Iris pigment epithelial cell (primary cell): ENCODE measurements around the gene CHCHD6.
A peak's percentile ranks its signal among the peaks of the same experiment; 100 is the strongest.

ENCODE experiments used
- DNase-seq: peaks from one replicate; pipeline ENCODE4 v3.0.0-alpha.2; 2011; ENCODE audit warnings: low read depth

CHCHD6 gene

DNA sequence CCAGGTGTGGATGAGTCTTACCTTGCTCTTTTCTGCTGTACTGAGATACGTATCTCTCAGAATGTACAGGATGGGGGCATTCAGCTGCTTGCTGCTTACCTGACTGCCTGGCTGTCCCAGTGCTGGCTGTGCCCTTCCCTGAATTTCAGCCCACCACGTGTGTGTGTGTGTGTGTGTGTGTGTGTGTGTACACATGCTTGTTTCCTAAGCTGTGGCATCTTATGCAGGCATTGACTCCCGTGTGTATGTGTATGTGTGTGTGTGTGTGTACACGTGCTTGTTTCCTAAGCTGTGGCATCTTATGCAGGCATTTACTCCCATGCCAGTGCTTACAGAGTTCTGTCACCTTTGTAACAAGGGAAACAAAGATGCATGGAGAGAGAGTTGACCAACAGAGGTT lies 218.4 kb downstream of the CHCHD6 start:
- DNase-seq: no peak

- no peak for DNase-seq
These were observed 219.4 kb downstream of the CHCHD6 start for GRCh38 chr3:126923423-126923822.

GRCh38 chr3:126923895-126924294 lies 219.9 kb downstream of the CHCHD6 start:
- no peak for DNase-seq

GRCh38 chr3:126924458-126924857 lies 220.4 kb downstream of the CHCHD6 start:
- DNase-seq: peak; percentile 29

- DNase-seq: peak; percentile 26
These were observed 221.6 kb downstream of the CHCHD6 start for GRCh38 chr3:126925411-126926171.

DNA sequence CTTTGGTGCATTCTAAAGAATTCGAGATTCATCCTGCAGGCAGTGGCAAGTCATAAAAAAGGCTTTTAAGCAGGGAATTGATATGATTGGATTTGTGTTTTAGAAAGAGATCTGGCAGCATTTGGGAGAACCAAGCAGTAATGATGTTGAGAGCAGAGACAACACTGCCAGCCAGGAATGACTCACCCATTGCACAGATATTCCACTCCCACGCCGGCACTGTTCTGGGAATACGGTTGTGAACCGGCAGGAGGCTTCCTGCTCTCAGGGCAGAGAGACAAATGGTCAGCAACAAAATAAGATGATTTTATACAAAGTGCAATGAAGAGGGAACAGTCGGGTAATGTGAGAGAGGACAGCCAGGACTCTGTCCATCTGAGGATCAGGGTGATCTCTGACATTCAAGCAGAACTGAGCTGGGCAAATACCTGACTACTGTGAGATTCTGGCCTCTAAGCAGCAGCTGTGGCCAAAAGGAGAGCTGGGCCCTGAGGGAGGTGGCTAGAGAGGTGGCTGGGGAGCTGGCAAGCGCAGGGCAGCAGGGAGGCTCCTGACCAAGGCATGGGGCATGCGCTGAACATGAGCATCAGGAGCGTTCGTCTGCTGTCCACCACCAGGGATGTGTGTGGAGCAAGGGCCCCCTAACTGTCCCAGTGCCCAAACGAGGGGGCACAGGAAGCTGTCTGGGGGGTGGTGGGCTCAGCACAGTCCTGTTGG lies 222.8 kb downstream of the CHCHD6 start:
- DNase-seq: peak; percentile 92

- peak; percentile 20 for DNase-seq
These were observed 223.3 kb downstream of the CHCHD6 start for GRCh38 chr3:126927401-126927750.

GRCh38 chr3:126927846-126928245 lies 223.8 kb downstream of the CHCHD6 start:
- DNase-seq: peak; percentile 56

GRCh38 chr3:126928921-126929474 lies 225.0 kb downstream of the CHCHD6 start:
- no peak for DNase-seq

- DNase-seq: no peak
These were observed 227.0 kb downstream of the CHCHD6 start for GRCh38 chr3:126930936-126931600.

DNA sequence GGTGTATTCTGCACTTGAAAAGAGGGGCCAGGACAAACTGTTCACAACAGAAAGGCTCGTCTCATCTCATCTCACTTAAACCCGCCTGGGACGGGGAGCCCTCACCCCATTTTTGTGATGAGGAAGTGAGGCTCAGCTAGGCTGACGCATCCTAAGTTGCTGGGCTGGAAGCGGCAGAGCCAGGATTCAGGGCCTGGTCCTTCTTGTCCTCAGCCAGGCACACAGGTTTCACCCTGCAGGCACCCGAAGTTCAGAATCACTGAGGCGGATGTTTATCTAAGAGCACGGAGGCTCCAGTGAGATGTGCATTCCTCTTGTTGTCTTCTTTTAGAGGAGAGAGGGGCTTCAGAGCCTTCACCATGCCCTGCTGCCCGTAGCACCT lies 227.8 kb downstream of the CHCHD6 start:
- peak; percentile 41 for DNase-seq

DNA sequence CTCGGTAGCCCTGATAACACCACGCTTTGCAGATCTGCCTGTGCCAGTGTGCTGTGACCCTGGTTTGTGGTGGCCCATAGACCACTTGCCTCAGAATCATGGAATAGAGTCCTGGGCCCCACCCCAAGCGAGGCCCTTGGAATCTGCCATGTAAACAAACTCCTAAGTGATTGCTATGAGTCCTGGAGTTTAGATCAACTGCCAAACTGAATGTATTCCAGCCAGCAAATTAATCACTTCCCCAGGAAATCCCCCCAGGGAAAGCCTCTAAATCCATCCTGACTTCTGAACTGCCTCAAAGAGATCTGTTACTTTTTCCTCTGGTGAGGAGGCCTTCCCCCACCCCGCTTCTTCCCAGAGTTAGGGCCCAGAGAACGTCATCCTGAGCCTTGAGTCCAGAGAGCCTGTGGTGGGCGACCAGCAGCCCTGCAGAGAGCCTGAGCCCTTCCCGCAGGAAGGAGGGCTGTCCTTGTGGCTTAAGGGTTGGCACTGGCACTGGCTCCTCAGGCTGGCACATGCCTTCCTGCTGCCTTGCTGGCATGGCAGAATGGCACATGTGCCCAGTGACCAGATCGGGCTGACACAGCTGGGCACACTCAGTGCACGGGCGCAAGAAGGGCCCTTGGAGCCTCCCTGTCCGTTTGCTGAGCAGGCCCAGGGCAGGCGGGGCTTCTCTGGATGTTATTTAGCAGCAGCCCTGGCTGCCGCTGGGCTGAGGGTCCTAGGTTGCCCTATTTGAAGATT lies 228.3 kb downstream of the CHCHD6 start:
- peak; percentile 77 for DNase-seq

DNA sequence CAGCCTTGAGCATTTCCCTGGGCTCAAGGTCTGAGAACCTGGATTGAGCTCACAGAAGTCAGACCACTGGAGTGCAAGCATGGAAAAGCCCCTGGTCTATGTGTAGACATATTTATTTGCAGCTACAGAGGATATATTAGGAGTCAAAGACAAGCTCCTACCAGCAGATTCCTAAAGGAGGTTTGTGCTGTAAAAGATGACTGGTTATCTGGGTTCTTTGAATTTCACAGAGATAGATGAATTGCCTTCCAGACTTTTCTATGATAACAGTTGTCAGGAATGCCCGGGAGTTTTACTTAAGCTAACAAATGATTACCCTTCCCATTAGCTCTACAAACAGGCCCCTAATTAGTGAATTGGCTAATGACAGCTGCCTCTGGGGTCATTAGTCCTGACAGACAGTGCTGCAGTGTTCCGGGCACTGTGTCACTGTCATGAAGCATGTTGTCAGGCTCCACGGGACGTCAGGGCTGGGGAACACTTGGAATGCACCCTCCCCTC lies 230.0 kb downstream of the CHCHD6 start:
- peak; percentile 64 for DNase-seq

DNA sequence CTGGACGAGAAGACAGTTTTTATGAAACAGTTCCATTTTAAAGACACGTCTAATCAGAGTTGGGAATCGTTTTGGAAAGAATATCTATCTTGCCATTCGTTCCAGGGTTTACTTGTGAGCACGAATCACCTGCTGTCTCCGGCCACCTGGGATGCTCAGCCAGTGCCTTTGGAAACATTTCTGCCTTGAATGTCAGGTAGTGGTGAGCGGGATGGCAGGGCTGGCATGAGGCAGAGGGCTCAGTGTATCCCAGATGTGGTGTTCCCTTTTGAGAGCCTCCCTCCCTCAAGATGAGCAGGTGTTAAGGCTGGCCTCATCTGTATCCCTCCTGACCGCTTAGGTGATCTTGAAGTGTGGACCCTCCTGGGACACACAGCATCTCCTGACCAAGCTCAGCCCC lies 231.0 kb downstream of the CHCHD6 start:
- no peak for DNase-seq

DNA sequence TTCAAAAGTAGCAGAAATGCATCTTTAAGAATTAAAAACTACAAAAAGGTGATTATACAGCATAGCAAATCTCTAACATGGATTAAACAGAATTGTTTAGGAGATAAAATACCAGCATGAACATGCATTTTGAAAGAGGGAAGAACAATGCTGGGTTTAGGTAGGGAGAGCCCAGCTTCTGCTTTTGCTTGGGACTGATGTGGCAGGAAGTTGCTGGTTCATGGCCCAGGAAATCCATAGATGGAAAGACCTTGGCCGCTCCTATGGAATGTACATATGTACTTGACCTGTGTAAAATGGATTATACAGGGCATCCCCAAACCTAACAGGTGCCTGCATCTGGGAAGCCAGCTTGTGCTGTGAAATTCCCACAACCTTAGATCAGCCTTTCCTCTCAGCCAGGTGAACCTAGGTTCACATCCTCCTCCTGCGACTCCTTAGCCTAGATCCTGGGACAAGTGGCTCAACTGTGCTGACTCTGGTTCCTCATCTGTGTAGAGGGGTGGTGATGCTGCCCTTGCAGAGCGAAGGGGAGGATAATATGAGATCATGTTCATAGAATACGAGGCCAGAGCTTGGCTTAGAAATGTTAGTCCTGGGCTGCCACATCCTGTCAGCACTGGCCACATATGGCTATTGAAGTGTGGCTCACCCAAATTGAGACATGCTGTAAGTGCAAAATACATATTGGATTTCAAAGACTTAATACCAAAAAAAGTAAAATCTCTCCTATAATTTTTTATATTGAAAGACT lies 231.9 kb downstream of the CHCHD6 start:
- DNase-seq: peak; percentile 18

DNA sequence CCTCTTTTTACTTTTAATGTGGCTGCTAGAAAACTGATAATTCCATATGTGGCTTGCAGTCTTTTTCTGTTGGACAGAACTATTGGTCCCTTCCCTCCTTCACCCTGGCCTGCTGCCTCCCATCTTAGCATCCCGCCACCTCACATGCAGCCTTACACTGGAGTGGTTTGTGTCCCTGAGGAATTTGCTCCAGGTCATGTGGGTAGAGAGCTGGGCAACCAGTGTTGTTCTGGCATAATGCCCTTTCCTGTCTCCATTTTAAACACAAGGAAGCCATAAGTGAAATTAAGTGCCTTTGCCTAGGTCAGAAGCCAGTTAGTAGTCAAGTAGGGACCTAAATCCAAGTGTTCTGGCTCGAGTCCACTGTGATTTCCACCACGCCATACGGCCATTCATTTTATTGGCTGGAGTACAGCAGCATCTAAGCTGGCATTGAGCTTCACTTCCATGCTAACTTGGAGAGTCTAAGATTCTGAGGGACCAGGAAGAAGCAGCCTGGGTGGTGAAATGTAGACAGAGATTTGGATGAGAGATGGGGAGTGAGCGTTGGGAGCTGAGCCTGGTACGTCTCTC lies 232.9 kb downstream of the CHCHD6 start:
- DNase-seq: no peak

- DNase-seq: peak; percentile 18
These were observed 233.5 kb downstream of the CHCHD6 start for GRCh38 chr3:126937533-126937932.

DNA sequence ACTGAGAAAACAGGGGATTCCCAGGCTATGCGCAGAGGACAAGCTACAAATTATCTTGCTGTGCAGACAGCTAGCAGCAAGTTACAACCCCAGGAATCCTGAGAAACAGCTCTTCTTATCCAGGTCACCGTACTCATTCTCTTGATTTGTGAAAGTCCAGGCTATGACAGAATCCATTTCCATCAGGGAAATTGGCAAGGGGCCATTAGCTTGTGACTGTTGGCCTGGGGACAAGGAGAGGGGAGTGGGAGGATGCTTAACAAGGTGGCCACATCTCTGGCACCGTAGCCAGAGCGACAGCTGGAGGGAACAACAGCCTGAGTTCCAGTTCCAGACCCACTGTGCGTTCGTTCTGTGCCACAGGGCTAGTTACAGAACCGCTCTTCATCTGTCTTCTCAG lies 233.9 kb downstream of the CHCHD6 start:
- DNase-seq: no peak

DNA sequence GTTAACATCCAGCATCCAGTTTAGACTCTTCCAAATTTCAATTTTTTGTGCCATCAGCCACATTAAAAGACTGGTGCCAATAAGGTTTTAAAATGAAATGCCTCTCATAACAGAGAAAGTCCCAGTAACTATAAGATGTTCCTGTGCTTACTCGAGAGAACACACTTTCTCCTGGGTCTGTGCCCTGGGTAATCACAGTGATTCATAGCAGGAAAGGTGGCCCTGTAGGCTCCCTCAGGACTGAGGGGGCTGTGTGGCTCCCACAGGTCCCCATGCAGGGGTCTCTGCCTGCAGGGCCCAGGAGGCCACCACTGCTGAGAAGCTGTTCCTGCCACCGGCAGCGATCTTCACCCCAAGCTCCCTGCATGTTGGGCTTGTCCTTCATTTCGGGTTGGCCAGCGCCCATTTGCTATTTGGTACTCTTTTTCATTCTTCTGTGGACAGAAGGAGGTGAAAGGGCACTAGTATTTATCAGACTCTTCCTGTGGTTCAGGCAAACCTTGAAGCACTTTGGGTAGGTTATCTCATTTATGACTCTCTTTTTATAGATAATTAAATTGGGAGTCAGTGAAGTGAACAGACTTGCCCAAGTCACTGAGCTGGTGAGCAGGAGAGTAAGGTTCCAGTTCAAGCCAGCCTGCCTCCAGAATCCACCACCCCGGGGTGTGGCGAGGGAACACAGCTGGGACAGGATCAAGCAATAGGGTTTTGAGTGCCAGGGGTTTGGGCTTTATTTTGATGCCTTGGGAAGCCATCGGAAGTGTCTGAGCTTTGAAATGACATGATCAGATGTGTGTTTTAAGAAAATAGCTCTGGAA lies 234.7 kb downstream of the CHCHD6 start:
- no peak for DNase-seq

- no peak for DNase-seq
These were observed 235.3 kb downstream of the CHCHD6 start for GRCh38 chr3:126939338-126939718.
